GM18526 (cell line): ENCODE measurements around the gene CBLB.

Experiments used
- POLR2A ChIP-seq: IDR thresholded peaks from 3 replicates; pipeline ENCODE4 v1.6.1; 2011; ENCODE audit not compliant: insufficient read length; ENCODE audit errors: extremely low read depth

Gene CBLB

GRCh38 chr3:105822171-105823123, 46.4 kb downstream of the CBLB start:
- no peak for TF ChIP-seq POLR2A

GRCh38 chr3:105821433-105821832, 47.4 kb downstream of the CBLB start:
- TF ChIP-seq POLR2A: no peak

- no peak for TF ChIP-seq POLR2A
Measured at GRCh38 chr3:105816833-105817232, 52.0 kb downstream of the CBLB start.

- no peak for TF ChIP-seq POLR2A
Measured at GRCh38 chr3:105813710-105814109, 55.1 kb downstream of the CBLB start.

- TF ChIP-seq POLR2A: no peak
Measured at GRCh38 chr3:105812194-105812586, 56.6 kb downstream of the CBLB start.

- TF ChIP-seq POLR2A: no peak
Measured at GRCh38 chr3:105811518-105812193, 57.2 kb downstream of the CBLB start.

- TF ChIP-seq POLR2A: no peak
Measured at GRCh38 chr3:105809208-105809888, 59.5 kb downstream of the CBLB start.

GRCh38 chr3:105807701-105808100, 61.1 kb downstream of the CBLB start:
- TF ChIP-seq POLR2A: no peak

- no peak for TF ChIP-seq POLR2A
Measured at GRCh38 chr3:105807146-105807545, 61.7 kb downstream of the CBLB start.

- TF ChIP-seq POLR2A: no peak
Measured at GRCh38 chr3:105806359-105806758, 62.5 kb downstream of the CBLB start.

GRCh38 chr3:105805404-105805803, 63.4 kb downstream of the CBLB start:
- TF ChIP-seq POLR2A: no peak

GRCh38 chr3:105802118-105802706, 66.6 kb downstream of the CBLB start:
- TF ChIP-seq POLR2A: no peak

- no peak for TF ChIP-seq POLR2A
Measured at GRCh38 chr3:105801397-105801796, 67.4 kb downstream of the CBLB start.

- no peak for TF ChIP-seq POLR2A
Measured at GRCh38 chr3:105800320-105800719, 68.5 kb downstream of the CBLB start.

GRCh38 chr3:105799286-105799685, 69.5 kb downstream of the CBLB start:
- TF ChIP-seq POLR2A: no peak

- TF ChIP-seq POLR2A: no peak
Measured at GRCh38 chr3:105798381-105798934, 70.4 kb downstream of the CBLB start.

- no peak for TF ChIP-seq POLR2A
Measured at GRCh38 chr3:105793040-105793439, 75.8 kb downstream of the CBLB start.
